WTC11 (cell line): Measurements from ENCODE around the gene CFAP92. TPM values are rescaled to one million over a fixed set of nuclear protein-coding genes. Genes with fewer than 3 reads are reported as not detected.

ENCODE experiments used
- ATAC-seq: fragments of 200-7000 bp; cut with Tn5 transposase; 2 replicates; pipeline ENCODE4 v1.10.0; 2021; ENCODE audit warnings: mild to moderate bottlenecking, moderate library complexity
- CTCF ChIA-PET: fragments of 300-600 bp; sonication (Branson Sonifier 250); formaldehyde crosslinking; loops from one replicate; lab custom pipeline; 2021; ENCODE audit warnings: antibody characterized with exemption; lab: Charles Lee
- POLR2A ChIA-PET: fragments of 350-600 bp; sonication (Branson Sonifier 250); formaldehyde crosslinking; loops from one replicate; lab custom pipeline; 2021; ENCODE audit warnings: antibody characterized with exemption; lab: Charles Lee
- DNase-seq: peaks from one replicate; pipeline ENCODE4 v3.0.0; 2021; ENCODE audit warnings: low spot score
- H3K27ac Mint-ChIP-seq: 2 replicates; pipeline ENCODE4 v1.8.0; 2021; ENCODE audit warnings: mixed read lengths
- H3K27me3 Mint-ChIP-seq: 2 replicates; pipeline ENCODE4 v1.8.0; 2021; ENCODE audit warnings: low read depth, mild to moderate bottlenecking, moderate library complexity, mixed read lengths
- H3K36me3 Mint-ChIP-seq: 2 replicates; pipeline ENCODE4 v1.8.0; 2021; ENCODE audit warnings: mixed read lengths
- H3K4me1 Mint-ChIP-seq: 2 replicates; pipeline ENCODE4 v1.8.0; 2022; ENCODE audit warnings: mixed read lengths
- H3K4me3 Mint-ChIP-seq: 2 replicates; pipeline ENCODE4 v1.8.0; 2021; ENCODE audit warnings: mild to moderate bottlenecking, moderate library complexity, mixed read lengths
- H3K9me3 Mint-ChIP-seq: 2 replicates; pipeline ENCODE4 v1.8.0; 2021; ENCODE audit warnings: mixed read lengths
- CBFB ChIP-seq: sonication (generic); formaldehyde crosslinking; IDR thresholded peaks from 2 replicates; pipeline ENCODE4 v1.8.1; 2022; ENCODE audit warnings: mild to moderate bottlenecking, low read depth, missing genetic modification reagents
- CREB1 ChIP-seq: sonication (generic); formaldehyde crosslinking; IDR thresholded peaks from 2 replicates; pipeline ENCODE4 v1.8.0; 2023; ENCODE audit warnings: mild to moderate bottlenecking, missing genetic modification reagents
- CREM ChIP-seq: sonication (generic); formaldehyde crosslinking; IDR thresholded peaks from 2 replicates; pipeline ENCODE4 v1.8.1; 2022; ENCODE audit warnings: mild to moderate bottlenecking, missing genetic modification reagents, moderate library complexity
- EMX1 ChIP-seq: fragments of 250-450 bp; sonication (Bioruptor Pico); IDR thresholded peaks from 2 replicates; pipeline ENCODE4 v1.8.0; 2021; ENCODE audit warnings: mild to moderate bottlenecking
- ETV6 ChIP-seq: sonication (generic); formaldehyde crosslinking; IDR thresholded peaks from 2 replicates; pipeline ENCODE4 v1.8.1; 2022; ENCODE audit warnings: mild to moderate bottlenecking, missing genetic modification reagents
- FOXP1 ChIP-seq: sonication (generic); formaldehyde crosslinking; IDR thresholded peaks from 2 replicates; pipeline ENCODE4 v1.8.0; 2022; ENCODE audit warnings: missing genetic modification reagents, mild to moderate bottlenecking, moderate library complexity, borderline replicate concordance
- JUN ChIP-seq: sonication (generic); formaldehyde crosslinking; IDR thresholded peaks from 2 replicates; pipeline ENCODE4 v1.8.0; 2023; ENCODE audit warnings: mild to moderate bottlenecking, missing genetic modification reagents
- NFE2L1 ChIP-seq: sonication (generic); formaldehyde crosslinking; IDR thresholded peaks from 2 replicates; pipeline ENCODE4 v1.8.1; 2023; ENCODE audit warnings: missing genetic modification reagents
- NR2C2 ChIP-seq: sonication (generic); formaldehyde crosslinking; IDR thresholded peaks from 2 replicates; pipeline ENCODE4 v1.8.0; 2022; ENCODE audit warnings: mild to moderate bottlenecking, missing genetic modification reagents
- TEAD4 ChIP-seq: sonication (generic); formaldehyde crosslinking; IDR thresholded peaks from 2 replicates; pipeline ENCODE4 v1.8.0; 2022; ENCODE audit warnings: mild to moderate bottlenecking, missing genetic modification reagents
- ZNF263 ChIP-seq: sonication (generic); formaldehyde crosslinking; IDR thresholded peaks from 2 replicates; pipeline ENCODE4 v1.8.1; 2022; ENCODE audit warnings: low read depth, mild to moderate bottlenecking, moderate library complexity, missing genetic modification reagents
- total RNA-seq: library from RNA; stranded (reverse); gene quantifications from 3 replicates; pipeline ENCODE4 v1.2.3, GENCODE V29; 2021
- TF ChIP-seq, protein P1 (sequence below): sonication (generic); formaldehyde crosslinking; IDR thresholded peaks from 2 replicates; pipeline ENCODE4 v1.8.1; 2022; ENCODE audit warnings: missing genetic modification reagents, borderline replicate concordance
- TF ChIP-seq, protein P2 (sequence below): sonication (generic); formaldehyde crosslinking; IDR thresholded peaks from 2 replicates; pipeline ENCODE4 v1.8.0; 2023; ENCODE audit warnings: missing genetic modification reagents, mild to moderate bottlenecking, borderline replicate concordance
- TF ChIP-seq, protein P3 (sequence below): fragments of 250-450 bp; sonication (Bioruptor Pico); IDR thresholded peaks from 2 replicates; pipeline ENCODE4 v1.9.0; 2021; ENCODE audit warnings: mild to moderate bottlenecking
- TF ChIP-seq, protein P4 (sequence below): sonication (generic); formaldehyde crosslinking; IDR thresholded peaks from 2 replicates; pipeline ENCODE4 v1.8.0; 2023; ENCODE audit warnings: mild to moderate bottlenecking, missing genetic modification reagents
- TF ChIP-seq, protein P5 (sequence below): sonication (generic); formaldehyde crosslinking; conservative IDR thresholded peaks from 2 replicates; pipeline ENCODE4 v1.8.1; 2022; ENCODE audit warnings: mild to moderate bottlenecking, missing genetic modification reagents

Gene CFAP92
- total RNA-seq, 1 experiment from 2014 or later, result 2.9 TPM

DNA sequence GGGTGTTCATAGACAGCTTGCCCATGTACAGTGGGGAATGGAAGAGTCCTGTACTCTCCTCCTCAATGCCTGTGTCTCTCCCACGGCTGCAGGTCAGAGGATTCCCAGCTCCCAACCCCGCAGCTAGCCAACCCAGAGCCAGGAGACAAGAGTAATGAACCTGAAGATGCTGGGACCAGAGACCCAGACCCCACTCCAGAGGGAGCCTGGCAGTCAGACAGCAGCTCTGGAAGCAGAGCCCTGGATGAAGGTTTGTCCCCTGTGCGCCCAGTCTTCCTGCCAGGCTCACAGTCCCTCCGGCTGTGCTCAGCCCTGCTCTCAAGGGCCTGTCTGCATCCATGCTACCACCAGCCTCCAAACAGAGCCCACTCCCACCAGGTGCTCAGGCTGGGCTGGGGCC lies 36.7 kb upstream of the CFAP92 start:
- DNase-seq (no peak), ATAC-seq (no peak)
- no peak overlapping the region for H3K4me3 Mint-ChIP-seq
- peaks cover 30% of the 10 kb centered on the region for H3K27me3 Mint-ChIP-seq
- H3K4me1 Mint-ChIP-seq, result peaks cover 5% of the 10 kb centered on the region; the same call in 1 of the 2 replicates
- H3K9me3 Mint-ChIP-seq, result peaks cover 6% of the 10 kb centered on the region; the same call in 1 of the 2 replicates
- ChIA-PET POLR2A (no interaction called here), CTCF (interaction anchor here (1.7 kb wide), 2 partner anchors 23 to 60 kb away, joined by 5 to 6 read pairs; no protein-coding TSS in a partner anchor)
- TF ChIP-seq ETV6 (CRISPR knock-in tag) (no peak), CBFB (CRISPR knock-in tag) (no peak), ZNF263 (CRISPR knock-in tag) (no peak), CREB1 (CRISPR knock-in tag) (no peak), EMX1 (CRISPR knock-in tag) (no peak), FOXP1 (no peak), CREM (CRISPR knock-in tag) (no peak), NR2C2 (CRISPR knock-in tag) (no peak), TEAD4 (CRISPR knock-in tag) (no peak)
- TF ChIP-seq, protein P1, sequence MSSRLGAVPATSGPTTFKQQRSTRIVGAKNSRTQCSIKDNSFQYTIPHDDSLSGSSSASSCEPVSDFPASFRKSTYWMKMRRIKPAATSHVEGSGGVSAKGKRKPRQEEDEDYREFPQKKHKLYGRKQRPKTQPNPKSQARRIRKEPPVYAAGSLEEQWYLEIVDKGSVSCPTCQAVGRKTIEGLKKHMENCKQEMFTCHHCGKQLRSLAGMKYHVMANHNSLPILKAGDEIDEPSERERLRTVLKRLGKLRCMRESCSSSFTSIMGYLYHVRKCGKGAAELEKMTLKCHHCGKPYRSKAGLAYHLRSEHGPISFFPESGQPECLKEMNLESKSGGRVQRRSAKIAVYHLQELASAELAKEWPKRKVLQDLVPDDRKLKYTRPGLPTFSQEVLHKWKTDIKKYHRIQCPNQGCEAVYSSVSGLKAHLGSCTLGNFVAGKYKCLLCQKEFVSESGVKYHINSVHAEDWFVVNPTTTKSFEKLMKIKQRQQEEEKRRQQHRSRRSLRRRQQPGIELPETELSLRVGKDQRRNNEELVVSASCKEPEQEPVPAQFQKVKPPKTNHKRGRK (CRISPR knock-in tag), result no peak
- no peaks in the 10 kb centered on the region for H3K36me3 Mint-ChIP-seq
- H3K27ac Mint-ChIP-seq, result no peak overlapping the region

DNA sequence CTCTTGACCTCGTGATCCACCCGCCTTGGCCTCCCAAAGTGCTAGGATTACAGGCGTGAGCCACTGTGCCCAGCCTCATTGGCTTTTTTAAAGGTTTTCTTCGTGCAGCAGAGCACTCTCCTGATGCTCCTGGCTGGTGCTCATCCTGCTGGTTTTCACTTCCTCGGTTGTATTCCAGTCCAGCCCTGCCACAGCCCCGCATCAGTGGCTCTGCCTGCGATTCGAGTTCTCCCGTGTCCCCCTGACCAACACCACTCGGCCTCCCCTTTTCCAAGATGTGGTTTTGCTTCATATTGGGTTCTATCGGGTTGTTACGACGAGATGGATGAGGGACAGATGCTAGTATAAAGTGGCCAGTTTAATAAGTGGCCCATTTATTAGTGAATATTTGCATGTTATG lies 35.0 kb upstream of the CFAP92 start:
- Mint-ChIP-seq H3K9me3 (peaks cover 6% of the 10 kb centered on the region; the same call in 1 of the 2 replicates), H3K4me1 (peaks cover 5% of the 10 kb centered on the region; the same call in 1 of the 2 replicates), H3K27me3 (peaks cover 46% of the 10 kb centered on the region), H3K27ac (no peak overlapping the region), H3K4me3 (no peak overlapping the region), H3K36me3 (no peaks in the 10 kb centered on the region)
- ATAC-seq, result no peak
- TF ChIP-seq, protein P2, sequence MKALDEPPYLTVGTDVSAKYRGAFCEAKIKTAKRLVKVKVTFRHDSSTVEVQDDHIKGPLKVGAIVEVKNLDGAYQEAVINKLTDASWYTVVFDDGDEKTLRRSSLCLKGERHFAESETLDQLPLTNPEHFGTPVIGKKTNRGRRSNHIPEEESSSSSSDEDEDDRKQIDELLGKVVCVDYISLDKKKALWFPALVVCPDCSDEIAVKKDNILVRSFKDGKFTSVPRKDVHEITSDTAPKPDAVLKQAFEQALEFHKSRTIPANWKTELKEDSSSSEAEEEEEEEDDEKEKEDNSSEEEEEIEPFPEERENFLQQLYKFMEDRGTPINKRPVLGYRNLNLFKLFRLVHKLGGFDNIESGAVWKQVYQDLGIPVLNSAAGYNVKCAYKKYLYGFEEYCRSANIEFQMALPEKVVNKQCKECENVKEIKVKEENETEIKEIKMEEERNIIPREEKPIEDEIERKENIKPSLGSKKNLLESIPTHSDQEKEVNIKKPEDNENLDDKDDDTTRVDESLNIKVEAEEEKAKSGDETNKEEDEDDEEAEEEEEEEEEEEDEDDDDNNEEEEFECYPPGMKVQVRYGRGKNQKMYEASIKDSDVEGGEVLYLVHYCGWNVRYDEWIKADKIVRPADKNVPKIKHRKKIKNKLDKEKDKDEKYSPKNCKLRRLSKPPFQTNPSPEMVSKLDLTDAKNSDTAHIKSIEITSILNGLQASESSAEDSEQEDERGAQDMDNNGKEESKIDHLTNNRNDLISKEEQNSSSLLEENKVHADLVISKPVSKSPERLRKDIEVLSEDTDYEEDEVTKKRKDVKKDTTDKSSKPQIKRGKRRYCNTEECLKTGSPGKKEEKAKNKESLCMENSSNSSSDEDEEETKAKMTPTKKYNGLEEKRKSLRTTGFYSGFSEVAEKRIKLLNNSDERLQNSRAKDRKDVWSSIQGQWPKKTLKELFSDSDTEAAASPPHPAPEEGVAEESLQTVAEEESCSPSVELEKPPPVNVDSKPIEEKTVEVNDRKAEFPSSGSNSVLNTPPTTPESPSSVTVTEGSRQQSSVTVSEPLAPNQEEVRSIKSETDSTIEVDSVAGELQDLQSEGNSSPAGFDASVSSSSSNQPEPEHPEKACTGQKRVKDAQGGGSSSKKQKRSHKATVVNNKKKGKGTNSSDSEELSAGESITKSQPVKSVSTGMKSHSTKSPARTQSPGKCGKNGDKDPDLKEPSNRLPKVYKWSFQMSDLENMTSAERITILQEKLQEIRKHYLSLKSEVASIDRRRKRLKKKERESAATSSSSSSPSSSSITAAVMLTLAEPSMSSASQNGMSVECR (CRISPR knock-in tag), result no peak
- no peak for TF ChIP-seq NFE2L1 (CRISPR knock-in tag)
- TF ChIP-seq, protein P3, sequence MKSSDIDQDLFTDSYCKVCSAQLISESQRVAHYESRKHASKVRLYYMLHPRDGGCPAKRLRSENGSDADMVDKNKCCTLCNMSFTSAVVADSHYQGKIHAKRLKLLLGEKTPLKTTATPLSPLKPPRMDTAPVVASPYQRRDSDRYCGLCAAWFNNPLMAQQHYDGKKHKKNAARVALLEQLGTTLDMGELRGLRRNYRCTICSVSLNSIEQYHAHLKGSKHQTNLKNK, result no peak
- TF ChIP-seq JUN (CRISPR knock-in tag), result no peak
- TF ChIP-seq, protein P4, sequence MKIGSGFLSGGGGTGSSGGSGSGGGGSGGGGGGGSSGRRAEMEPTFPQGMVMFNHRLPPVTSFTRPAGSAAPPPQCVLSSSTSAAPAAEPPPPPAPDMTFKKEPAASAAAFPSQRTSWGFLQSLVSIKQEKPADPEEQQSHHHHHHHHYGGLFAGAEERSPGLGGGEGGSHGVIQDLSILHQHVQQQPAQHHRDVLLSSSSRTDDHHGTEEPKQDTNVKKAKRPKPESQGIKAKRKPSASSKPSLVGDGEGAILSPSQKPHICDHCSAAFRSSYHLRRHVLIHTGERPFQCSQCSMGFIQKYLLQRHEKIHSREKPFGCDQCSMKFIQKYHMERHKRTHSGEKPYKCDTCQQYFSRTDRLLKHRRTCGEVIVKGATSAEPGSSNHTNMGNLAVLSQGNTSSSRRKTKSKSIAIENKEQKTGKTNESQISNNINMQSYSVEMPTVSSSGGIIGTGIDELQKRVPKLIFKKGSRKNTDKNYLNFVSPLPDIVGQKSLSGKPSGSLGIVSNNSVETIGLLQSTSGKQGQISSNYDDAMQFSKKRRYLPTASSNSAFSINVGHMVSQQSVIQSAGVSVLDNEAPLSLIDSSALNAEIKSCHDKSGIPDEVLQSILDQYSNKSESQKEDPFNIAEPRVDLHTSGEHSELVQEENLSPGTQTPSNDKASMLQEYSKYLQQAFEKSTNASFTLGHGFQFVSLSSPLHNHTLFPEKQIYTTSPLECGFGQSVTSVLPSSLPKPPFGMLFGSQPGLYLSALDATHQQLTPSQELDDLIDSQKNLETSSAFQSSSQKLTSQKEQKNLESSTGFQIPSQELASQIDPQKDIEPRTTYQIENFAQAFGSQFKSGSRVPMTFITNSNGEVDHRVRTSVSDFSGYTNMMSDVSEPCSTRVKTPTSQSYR (CRISPR knock-in tag), result no peak
- TF ChIP-seq, protein P5, sequence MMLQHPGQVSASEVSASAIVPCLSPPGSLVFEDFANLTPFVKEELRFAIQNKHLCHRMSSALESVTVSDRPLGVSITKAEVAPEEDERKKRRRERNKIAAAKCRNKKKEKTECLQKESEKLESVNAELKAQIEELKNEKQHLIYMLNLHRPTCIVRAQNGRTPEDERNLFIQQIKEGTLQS (CRISPR knock-in tag), result no peak
- CTCF ChIA-PET, result interaction anchor here (2.1 kb wide), 1 partner anchor 8 kb away, joined by 7 read pairs; no protein-coding TSS in a partner anchor
- POLR2A ChIA-PET, result no interaction called here
- DNase-seq, result no peak
